GM06990 (cell line): Measurements from ENCODE around the gene LAT.

Experiments
- DNase-seq: peaks from one replicate; pipeline ENCODE4 v3.0.0-alpha.2; 2011; ENCODE audit not compliant: insufficient read length; ENCODE audit errors: extremely low read depth
- H3K27me3 ChIP-seq: replicated peaks from 2 replicates; pipeline ENCODE4 v1.6.0; 2011; ENCODE audit warnings: low read length; ENCODE audit not compliant: control insufficient read depth, insufficient read depth
- H3K36me3 ChIP-seq: 2 replicates; pipeline ENCODE4 v1.5.1; 2011; ENCODE audit warnings: low read length; ENCODE audit not compliant: control insufficient read depth, insufficient read depth
- H3K4me3 ChIP-seq: replicated peaks from 2 replicates; pipeline ENCODE4 v1.5.1; 2011; ENCODE audit warnings: low read depth, mild to moderate bottlenecking, control low read depth, low read length
- CTCF ChIP-seq: IDR thresholded peaks from 2 replicates; pipeline ENCODE4 v1.5.1; 2011; ENCODE audit warnings: low read length, control low read depth, mild to moderate bottlenecking, inconsistent platforms; ENCODE audit not compliant: insufficient read depth, poor library complexity, severe bottlenecking

The LAT gene

GRCh38 chr16:29007730-29008593 lies 23.1 kb downstream of the LAT start:
- H3K36me3 ChIP-seq: no peaks in the 10 kb centered on the region
- no peak overlapping the region for H3K4me3 ChIP-seq
- H3K27me3 ChIP-seq: no peaks in the 10 kb centered on the region
- DNase-seq: no peak
- TF ChIP-seq CTCF: no peak

GRCh38 chr16:29009050-29009837 lies 24.4 kb downstream of the LAT start:
- H3K36me3 ChIP-seq: no peaks in the 10 kb centered on the region
- no peak for TF ChIP-seq CTCF
- no peak for DNase-seq
- H3K27me3 ChIP-seq: no peaks in the 10 kb centered on the region
- H3K4me3 ChIP-seq: no peak overlapping the region

- no peak for DNase-seq
- TF ChIP-seq CTCF: no peak
- H3K4me3 ChIP-seq: no peak overlapping the region
- no peaks in the 10 kb centered on the region for H3K27me3 ChIP-seq
- no peaks in the 10 kb centered on the region for H3K36me3 ChIP-seq
Measured at GRCh38 chr16:29009838-29010166, 24.9 kb downstream of the LAT start.

- peak; percentile 7 for TF ChIP-seq CTCF
- no peaks in the 10 kb centered on the region for H3K27me3 ChIP-seq
- no peaks in the 10 kb centered on the region for H3K36me3 ChIP-seq
- H3K4me3 ChIP-seq: no peak overlapping the region
- no peak for DNase-seq
Measured at GRCh38 chr16:29011112-29011511, 26.3 kb downstream of the LAT start.

- TF ChIP-seq CTCF: no peak
- Histone ChIP-seq H3K4me3 (no peak overlapping the region), H3K36me3 (no peaks in the 10 kb centered on the region), H3K27me3 (no peaks in the 10 kb centered on the region)
- DNase-seq: no peak
Measured at GRCh38 chr16:29011851-29012250, 27.0 kb downstream of the LAT start.
